ENCODE data around the gene ANKRD45.
"Not testable (repeated sequence)": the region's sequence is repeated elsewhere in the genome, so short reads cannot be mapped to it uniquely, and the experiment has no call there.

Gene ANKRD45, protein sequence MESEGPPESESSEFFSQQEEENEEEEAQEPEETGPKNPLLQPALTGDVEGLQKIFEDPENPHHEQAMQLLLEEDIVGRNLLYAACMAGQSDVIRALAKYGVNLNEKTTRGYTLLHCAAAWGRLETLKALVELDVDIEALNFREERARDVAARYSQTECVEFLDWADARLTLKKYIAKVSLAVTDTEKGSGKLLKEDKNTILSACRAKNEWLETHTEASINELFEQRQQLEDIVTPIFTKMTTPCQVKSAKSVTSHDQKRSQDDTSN

DNA sequence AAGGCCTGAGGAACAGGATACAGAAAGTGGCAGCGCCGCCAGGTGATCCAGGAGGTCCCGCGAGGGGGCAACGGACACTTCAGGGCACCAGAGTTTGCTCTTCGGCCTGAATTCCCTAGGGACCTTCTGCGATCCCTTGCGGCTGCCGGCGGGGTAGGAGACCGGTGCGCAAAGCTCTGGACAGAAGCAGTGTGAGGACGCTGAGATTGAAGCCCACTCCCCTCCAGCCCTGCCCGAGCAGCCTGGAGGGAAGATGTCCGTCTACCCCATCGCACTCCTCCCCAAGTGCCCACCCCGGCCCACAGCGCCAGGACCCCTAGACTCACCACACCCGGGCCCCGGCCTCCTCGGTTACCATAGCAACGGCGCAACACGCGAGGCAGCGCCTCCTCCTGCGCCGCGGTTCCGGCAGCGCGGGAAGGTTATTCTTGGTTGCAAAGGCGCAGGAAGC is at the start of gene ANKRD45:
Gene ANKRD45, minus strand, starts transcription at position 361 of the 451 bp plus-strand sequence. CDS start 10,433 bp downstream, outside the sequence.
- no peak for DNase-seq (ENCODE audit: low read depth in 3 of 3, low spot score in 1 of 3)

DNA sequence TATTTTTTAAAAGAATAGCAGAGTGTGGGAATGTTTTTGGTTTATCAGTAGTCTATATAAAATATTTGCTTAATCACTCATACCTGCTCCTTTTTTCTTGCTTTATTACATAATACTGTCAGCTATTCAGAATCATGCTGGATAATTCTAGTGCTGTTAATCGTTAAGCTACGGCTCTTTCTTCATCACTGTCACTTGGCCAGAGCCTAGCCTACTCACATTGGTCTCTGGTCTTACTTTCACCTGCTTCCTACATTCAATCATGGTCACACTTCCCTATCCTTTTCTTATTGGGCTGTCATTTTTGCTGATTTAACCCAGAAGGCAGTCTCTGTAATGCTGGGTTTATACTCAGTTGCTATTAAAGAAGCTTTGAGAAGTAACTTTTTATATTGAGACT is 47.6 kb upstream of the ANKRD45 start:
- no peak for DNase-seq (ENCODE audit: low read depth in 3 of 3, low spot score in 1 of 3)

DNA sequence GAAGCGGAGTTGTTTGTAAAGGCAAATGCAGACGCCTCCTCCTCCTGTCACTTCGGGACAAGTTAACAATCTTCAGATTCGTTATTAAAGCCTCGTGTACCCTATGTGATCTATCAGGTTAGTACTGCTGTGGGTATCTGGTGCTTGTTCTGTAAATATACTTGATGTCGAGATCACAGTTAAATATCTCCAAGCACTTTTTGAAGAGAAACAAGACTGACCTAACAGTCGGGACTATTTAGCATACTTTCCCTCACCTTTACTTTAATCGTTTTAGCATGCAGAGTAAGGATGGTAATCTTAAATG is 45.8 kb upstream of the ANKRD45 start:
- DNase-seq (ENCODE audit: low read depth in 3 of 3, low spot score in 1 of 3), result no peak

DNA sequence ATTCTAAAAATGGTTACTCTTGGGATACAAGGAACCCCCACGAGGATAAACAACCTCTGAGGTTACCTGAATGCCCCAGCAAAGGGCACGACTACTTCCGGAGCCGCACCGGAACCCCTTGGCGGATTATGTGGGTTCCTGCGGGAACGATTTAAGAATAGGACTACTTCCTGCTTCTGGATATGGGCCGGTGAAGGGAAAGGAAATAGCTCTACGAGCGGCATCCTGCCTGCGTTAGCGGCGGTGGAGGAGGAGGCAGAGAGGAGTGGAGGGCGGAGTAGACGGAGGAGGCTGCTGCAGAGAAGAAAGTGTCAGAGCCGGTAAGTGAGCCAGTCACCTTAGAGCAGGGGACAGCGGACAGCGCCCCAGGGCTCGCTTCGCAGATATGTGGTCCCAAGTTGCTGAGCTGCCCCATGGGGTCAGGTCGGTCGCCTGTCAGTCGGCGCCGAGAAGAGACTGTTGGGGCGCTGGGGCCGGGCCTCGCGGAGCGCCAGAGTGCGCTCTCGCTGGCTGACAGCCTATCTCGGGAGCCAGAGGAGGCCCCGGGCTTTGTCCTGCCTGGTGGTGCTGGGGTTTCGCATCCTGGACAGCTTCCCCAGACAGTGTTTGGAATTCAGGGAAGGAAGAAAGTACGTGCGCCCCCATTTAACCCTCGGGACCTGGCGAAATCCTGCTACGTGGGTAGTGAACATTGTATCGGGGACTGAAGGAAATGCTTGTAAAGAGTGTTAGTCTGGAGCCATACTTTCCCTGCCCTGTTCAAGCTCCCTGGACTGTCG is 45.3 kb upstream of the ANKRD45 start, which contains the start of gene KLHL20:
Gene KLHL20, plus strand, starts transcription at position 223 of the 779 bp plus-strand sequence. CDS start 1,063 bp downstream, outside the sequence.
- DNase-seq (ENCODE audit: low read depth in 3 of 3, low spot score in 1 of 3), result peak; percentile 63 to 71 (median 66)

DNA sequence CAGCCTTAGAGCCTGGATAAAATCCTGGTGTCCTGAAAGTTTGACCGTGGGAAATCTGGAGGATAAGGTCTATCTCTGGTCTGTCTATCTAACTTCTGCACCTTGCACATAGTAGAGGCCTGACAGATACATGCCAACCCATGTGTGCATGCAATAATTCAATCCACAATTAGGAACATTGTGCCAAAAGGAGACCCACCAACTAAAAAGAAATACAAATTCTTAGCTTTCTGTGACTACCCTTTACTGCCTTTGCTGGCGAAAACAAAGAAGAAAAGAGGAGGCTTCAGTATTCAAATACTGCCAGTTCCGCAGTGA is 44.7 kb upstream of the ANKRD45 start:
- no peak for DNase-seq (ENCODE audit: low read depth in 3 of 3, low spot score in 1 of 3)

DNA sequence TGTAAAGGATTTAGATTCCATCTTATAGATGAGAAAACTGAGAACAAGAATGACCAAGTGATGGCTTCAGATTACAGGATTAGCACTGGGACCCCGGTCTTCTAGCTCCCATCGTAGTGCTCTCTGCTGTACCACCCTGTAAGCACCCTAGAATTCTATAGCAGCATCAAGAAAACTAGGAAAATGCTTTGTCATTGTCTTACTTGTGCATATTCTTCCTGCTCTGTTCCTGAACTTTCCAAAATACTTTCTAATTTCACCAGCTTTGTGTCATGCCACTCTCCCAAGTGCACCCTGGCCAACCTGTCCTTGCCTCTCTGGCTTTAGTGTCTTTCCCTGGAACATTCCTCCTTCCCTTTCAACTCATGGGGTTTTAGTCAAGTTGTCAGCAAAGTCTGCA is 39.1 kb upstream of the ANKRD45 start:
- DNase-seq (ENCODE audit: low read depth in 3 of 3, low spot score in 1 of 3), result no peak

DNA sequence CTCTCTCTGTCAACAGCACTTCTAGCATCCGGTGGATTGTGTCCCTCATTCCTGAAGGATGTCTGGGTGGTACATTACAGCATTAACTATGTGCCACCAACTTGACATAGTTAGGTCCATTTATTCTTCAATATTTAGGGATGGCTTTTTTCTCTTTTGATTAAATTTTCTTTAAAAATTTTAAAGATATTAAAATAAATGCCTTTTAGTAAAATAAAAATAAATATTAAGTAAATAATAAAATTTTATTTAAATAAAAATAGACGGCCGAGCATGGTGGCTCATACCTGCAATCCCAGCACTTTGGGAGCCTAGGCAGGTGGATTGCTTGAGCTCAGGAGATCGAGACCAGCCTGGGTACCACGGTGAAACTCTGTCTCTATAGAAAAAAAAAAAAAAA is 35.5 kb upstream of the ANKRD45 start:
- no peak for DNase-seq (ENCODE audit: low read depth in 3 of 3, low spot score in 1 of 3)

DNA sequence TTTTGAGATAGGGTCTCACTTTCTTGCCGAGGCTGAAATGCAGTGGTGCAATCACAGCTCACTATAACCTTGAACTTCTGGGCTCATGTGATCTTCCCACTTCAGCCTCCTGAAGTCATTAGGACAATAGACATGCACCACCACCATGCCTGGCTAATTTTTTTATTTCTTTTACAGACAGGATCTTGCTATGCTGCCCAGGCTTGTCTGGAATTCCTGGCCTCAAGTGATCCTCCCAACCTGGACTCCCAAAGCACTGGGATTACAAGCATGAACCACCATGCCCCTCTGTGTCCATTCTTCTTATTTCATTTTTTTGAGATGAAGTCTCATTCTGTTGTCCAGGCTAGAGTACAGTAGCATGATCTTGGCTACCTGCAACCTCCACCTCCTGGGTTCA is 33.1 kb upstream of the ANKRD45 start:
- no peak for DNase-seq (ENCODE audit: low read depth in 3 of 3, low spot score in 1 of 3)

DNA sequence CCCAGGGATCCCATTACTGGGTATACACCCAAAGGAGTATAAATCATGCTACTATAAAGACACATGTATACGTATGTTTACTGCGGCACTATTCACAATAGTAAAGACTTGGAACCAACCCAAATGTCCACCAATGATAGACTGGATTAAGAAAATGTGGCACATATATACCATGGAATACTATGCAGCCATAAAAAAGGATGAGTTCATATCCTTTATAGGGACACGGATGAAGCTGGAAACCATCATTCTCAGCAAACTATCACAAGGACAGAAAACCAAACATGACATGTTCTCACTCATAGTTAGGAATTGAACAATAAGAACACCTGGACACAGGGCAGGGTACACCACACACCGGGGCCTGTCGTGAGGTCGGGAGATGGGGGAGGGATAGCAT is 31.6 kb upstream of the ANKRD45 start:
- DNase-seq (ENCODE audit: low read depth in 3 of 3, low spot score in 1 of 3), result not testable (repeated sequence)

DNA sequence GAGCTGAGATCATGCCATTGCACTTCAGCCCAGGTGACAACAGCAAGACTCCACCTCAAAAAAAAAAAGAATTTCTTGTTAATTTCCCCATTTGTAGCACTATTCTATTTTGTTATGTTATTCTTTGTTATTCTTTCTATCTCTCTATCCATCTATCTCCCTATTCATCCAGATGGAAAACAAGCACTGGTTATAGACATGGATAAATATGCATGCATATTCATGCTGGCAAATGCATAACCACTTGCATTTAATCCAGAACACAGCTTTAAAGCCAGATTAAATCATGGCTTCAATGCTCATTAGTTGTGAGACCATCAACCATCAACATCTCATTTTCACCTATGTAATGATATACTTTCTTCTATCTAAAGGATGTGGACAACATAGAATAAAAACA is 23.6 kb upstream of the ANKRD45 start:
- DNase-seq (ENCODE audit: low read depth in 3 of 3, low spot score in 1 of 3), result no peak

DNA sequence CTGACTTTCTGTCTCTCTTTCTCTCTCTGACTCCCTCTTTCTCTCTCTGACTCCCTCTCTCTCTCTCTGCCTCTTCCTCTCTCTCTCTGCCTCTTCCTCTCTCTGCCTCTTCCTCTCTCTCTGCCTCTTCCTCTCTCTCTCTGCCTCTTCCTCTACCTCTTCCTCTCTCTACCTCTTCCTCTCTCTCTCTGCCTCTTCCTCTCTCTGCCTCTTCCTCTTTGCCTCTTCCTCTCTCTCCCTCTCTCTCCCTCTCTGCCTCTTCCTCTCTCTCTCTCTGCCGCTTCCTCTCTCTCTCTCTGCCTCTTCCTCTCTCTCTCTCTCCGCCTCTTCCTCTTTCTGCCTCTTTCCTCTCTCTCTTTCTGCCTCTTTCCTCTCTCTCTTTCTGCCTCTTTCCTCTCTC is 18.6 kb upstream of the ANKRD45 start:
- no peak for DNase-seq (ENCODE audit: low read depth in 3 of 3, low spot score in 1 of 3)

DNA sequence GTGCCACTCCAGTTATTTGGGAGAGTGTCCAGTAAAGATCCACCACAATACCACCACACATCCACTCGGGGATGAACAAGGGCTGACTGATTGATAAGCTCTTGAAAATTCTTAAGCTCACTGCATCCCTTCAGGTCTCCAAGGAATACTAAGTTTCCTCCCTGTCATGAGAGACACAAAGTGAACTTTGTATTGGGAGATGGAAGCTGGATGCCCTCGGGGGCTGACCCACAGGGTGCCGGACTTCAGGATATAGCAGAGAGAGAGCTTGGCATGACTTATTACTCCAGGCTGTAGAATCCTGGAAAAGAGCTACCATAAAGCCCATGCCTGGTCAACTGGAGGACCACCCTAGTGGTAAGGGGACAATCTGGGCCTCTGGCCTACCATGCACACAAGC is 15.5 kb upstream of the ANKRD45 start:
- not testable (repeated sequence) for DNase-seq (ENCODE audit: low read depth in 3 of 3, low spot score in 1 of 3)

DNA sequence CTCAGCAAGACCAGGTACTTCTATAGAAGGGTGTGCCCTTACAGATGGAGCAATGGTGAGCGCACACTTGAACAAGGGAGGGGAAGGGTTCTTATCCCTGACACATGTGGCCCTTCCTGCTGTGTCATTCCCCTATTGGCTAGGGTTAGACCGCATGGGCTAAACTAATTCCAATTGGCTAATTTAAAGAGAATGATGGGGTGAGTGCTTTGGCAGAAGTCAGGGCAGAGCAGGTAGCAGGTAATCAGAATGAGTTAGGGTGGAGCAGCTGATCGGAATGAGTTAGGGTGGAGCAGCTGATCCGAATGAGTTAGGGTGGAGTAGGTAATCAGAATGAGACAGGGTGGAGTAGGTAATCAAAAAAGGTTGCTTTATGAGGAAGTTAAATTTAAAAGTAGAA is 14.2 kb upstream of the ANKRD45 start:
- not testable (repeated sequence) for DNase-seq (ENCODE audit: low read depth in 3 of 3, low spot score in 1 of 3)

DNA sequence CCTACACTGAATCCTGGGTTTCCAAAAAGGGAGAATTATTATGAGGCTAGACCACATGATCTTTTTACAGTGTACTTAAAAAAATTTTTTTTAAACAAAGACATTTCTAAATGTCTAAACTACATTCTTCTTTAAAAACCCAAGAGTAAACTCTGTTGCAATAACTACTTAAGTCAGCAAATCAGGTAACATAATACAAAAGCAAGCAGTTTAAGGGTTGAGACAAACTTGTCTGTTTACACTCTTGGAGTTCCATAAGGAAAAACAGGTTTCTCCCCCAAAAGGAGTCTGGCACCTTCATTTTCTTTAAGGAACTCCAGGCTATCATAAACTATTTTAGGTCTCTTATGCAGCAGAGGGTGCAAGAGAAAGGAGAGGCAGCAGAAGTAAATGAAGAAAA is 12.5 kb upstream of the ANKRD45 start:
- DNase-seq (ENCODE audit: low read depth in 3 of 3, low spot score in 1 of 3), result no peak

DNA sequence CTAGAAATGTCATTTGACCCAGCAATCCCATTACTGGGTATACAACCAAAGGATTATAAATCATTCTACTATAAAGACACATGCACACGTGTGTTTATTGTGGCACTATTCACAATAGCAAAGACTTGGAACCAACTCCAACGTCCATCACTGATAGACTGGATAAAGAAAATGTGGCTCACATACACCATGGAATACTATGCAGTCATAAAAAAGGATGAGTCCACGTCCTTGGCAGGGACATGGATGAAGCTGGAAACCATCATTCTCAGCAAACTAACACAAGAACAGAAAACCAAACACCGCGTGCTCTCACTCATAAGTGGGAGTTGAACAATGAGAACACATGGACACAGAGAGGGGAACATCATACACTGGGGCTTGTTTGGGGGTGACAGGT is 10.5 kb upstream of the ANKRD45 start:
- DNase-seq (ENCODE audit: low read depth in 3 of 3, low spot score in 1 of 3), result not testable (repeated sequence)

DNA sequence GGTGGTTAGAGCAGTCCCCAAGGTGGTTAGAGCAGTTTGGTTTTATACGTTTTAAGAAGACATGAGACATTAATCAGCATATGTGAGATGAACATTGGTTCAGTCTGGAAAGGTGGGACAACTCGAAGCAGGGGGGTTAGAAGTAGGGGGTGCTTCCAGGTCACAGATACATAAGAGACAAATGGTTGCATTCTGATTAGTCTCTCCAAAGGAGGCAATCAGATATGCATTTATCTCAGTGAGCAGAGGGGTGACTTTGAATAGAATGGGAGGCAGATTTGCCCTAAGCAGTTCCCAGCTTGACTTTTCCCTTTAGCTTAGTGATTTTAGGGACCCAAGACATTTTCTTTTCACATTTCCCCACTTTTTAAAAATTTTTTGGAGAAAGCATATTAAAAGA is 4.8 kb upstream of the ANKRD45 start:
- DNase-seq (ENCODE audit: low read depth in 3 of 3, low spot score in 1 of 3), result not testable (repeated sequence)

DNA sequence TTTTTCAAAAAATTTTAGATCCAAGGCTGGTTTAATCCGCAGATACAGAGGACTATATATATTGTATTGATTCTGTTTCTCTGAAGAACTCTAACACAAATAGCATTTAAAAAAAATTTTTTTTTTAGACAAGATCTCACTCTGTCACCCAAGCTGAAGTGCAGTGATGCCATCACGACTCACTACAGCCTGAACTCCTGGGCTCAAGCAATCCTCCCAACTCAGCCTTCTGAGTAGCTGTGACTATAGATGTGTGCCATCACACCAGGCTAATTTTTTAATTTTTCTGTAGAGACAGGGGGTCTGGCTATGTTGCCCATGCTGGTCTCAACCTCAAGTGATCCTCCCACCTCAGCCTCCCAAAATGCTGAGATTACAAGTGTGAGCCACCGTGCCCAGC is 3.0 kb downstream of the ANKRD45 start:
- DNase-seq (ENCODE audit: low read depth in 3 of 3, low spot score in 1 of 3), result no peak

DNA sequence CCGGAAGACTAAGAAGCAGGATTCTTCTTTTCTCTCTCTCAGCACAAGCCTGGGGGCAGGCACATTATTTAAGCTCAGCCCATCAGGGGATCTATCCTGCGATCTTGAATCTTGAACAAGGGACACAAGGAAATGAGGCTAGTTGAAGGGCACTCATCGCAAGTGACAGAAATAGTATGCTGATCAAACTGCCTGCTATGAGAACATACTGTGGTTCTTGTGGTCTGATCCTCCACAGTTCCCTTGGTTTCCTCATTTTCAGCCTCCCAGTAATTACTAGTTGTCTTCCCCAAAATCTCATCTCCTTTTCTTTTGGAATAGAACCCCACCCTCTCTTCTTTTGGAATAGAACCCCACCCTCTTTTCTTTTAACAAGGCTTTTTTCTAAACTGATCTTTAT is 6.5 kb downstream of the ANKRD45 start:
- no peak for DNase-seq (ENCODE audit: low read depth in 3 of 3, low spot score in 1 of 3)

DNA sequence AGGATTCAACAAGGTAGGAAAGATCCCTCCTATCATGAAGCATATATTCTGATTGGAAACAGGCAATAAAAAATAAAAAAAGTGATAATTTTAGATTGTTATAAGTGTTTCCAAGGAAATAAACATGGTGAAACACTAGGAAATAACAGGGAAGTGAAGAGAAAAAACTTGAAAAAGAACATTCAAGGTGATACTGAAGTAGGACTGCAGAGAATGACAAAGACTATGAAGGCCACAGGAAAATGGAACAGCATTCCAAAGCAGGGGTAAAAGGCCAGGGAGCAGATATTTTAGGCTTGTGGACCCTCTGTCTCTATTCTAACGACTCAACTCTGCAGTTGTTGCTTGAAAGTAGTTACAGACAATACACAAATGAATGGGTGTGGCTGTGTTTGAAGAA is 7.9 kb downstream of the ANKRD45 start:
- no peak for DNase-seq (ENCODE audit: low read depth in 3 of 3, low spot score in 1 of 3)

DNA sequence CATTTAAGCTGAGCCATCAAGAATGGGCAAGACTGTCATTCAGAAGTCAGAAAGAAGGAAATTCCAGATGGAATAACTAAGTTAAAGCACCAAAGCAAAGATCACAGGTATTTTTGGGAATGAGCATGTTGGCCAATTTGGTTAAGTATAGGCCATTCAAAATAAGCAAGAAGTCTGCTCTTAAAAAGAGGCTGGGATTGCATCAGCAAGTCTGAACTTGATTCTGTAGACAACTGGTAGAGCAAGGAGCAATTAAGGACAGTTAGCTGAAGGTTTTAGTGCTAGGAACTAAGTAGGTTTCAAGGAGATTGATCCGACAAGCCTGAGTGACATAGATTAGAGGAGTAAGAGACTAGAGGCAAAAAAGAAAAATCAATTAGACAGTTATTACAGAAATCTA is 8.4 kb downstream of the ANKRD45 start:
- DNase-seq (ENCODE audit: low read depth in 3 of 3, low spot score in 1 of 3), result no peak

DNA sequence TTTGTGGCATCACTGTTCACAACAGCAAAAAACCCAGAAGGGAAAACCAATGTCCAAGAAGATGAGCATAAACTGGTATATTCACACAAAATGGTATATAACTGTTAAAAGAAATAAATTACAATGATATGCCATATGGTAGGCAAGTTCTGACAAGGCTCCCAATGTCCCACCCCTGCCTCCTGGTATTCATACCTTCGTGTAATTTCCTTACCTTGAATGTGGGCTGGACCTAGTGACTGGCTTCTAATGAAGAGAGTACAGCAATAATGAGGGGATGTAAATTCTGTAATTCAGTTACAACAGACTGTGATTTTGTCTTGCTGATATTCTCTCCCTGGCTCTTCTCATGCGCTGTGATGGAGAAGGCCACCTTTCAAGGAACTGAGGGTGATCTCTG is 9.3 kb downstream of the ANKRD45 start:
- DNase-seq (ENCODE audit: low read depth in 3 of 3, low spot score in 1 of 3), result no peak

DNA sequence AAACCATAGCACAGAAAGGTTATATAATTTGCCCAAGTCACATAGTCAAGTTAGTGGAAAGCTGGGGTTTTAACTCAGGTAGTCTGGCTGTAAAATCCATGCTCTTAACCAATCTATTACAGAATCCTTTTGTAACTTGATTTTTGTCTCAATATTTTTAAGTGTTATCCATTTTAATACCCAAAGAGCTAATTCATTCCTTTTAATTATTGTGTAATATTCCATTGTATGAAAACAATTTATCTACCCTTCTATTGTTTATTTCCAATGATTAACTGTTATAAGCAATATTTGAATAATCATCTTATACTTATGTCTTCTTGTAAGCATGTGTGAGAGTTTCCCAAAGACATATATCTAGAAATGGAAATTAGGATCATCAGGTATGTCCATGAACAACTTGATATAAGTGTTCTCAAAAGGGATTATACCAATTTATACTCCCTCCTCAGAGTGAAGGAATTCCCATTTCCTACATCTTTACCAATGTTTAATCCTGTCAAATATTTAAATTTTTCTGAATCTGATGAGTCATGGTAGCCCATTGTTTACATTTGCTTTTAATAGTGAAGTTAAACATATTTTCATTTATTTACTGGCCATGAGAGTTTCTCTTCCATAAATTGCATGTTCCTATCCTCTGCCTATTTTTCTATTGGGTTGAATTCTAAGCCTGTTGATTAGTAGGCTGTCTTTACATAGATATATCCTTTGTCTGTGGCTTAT is 20.6 kb downstream of the ANKRD45 start:
- DNase-seq (ENCODE audit: low read depth in 3 of 3, low spot score in 1 of 3), result no peak

All from stimulated activated CD4-positive, alpha-beta T cell treated with anti-CD3 and anti-CD28 coated beads, TNF-alpha, amount 100 ng/mL, for 1 hour (primary cell).